Astrocyte (in vitro differentiated cells and primary cell): ENCODE measurements around the gene NR6A1. TPM values are rescaled to one million over a fixed set of nuclear protein-coding genes. Genes with fewer than 3 reads are reported as not detected.
A peak's percentile ranks its signal among the peaks of the same experiment; 100 is the strongest.

Experiments
- DNase-seq: peaks from one replicate; pipeline ENCODE4 v3.0.0-alpha.2; 2010; ENCODE audit warnings: low read depth
- FAIRE-seq: peaks from 2 replicates; lab custom pipeline; 2011; peaks lifted over from hg19 to GRCh38; lab: Jason Lieb, UNC
- H2AFZ ChIP-seq: 2 replicates; pipeline ENCODE4 v1.6.0; 2012; ENCODE audit warnings: low read depth, low read length, inconsistent platforms
- H3K27ac ChIP-seq: 2 replicates; pipeline ENCODE4 v1.5.1; 2011; ENCODE audit warnings: low read depth, low read length, inconsistent platforms
- H3K27me3 ChIP-seq: 2 replicates; pipeline ENCODE4 v1.6.0; 2011; ENCODE audit warnings: low read length, inconsistent platforms; ENCODE audit not compliant: insufficient read depth
- H3K36me3 ChIP-seq: 2 replicates; pipeline ENCODE4 v1.5.1; 2011; ENCODE audit warnings: low read length, inconsistent platforms; ENCODE audit not compliant: insufficient read depth
- H3K4me1 ChIP-seq: 2 replicates; pipeline ENCODE4 v1.5.1; 2011; ENCODE audit warnings: low read length, inconsistent platforms; ENCODE audit not compliant: insufficient read depth
- H3K4me2 ChIP-seq: 2 replicates; pipeline ENCODE4 v1.6.0; 2012; ENCODE audit warnings: low read length, inconsistent platforms
- H3K4me3 ChIP-seq: 2 replicates; pipeline ENCODE4 v1.5.1; 2011; ENCODE audit warnings: low read depth, mild to moderate bottlenecking, low read length, inconsistent platforms; ENCODE audit not compliant: insufficient read depth
- H3K79me2 ChIP-seq: 2 replicates; pipeline ENCODE4 v1.6.0; 2012; ENCODE audit warnings: mild to moderate bottlenecking, low read length, inconsistent platforms; ENCODE audit not compliant: insufficient read depth
- H3K9ac ChIP-seq: 2 replicates; pipeline ENCODE4 v1.6.0; 2012; ENCODE audit warnings: mild to moderate bottlenecking, low read length, inconsistent platforms
- H3K9me3 ChIP-seq: 2 replicates; pipeline ENCODE4 v1.5.1; 2012; ENCODE audit warnings: low read depth, mild to moderate bottlenecking, low read length, inconsistent platforms; ENCODE audit not compliant: insufficient read depth
- H4K20me1 ChIP-seq: 2 replicates; pipeline ENCODE4 v1.6.0; 2012; ENCODE audit warnings: low read length, inconsistent platforms; ENCODE audit not compliant: insufficient read depth
- H3K27ac Mint-ChIP-seq: one replicate; pipeline ENCODE4 v1.8.0; 2021; ENCODE audit warnings: mild to moderate bottlenecking, mixed read lengths; ENCODE audit not compliant: unreplicated experiment
- H3K27me3 Mint-ChIP-seq: one replicate; pipeline ENCODE4 v1.8.0; 2021; ENCODE audit warnings: low read depth, mixed read lengths; ENCODE audit not compliant: unreplicated experiment
- H3K36me3 Mint-ChIP-seq: one replicate; pipeline ENCODE4 v1.8.0; 2021; ENCODE audit warnings: low read depth, mixed read lengths; ENCODE audit not compliant: unreplicated experiment
- H3K4me1 Mint-ChIP-seq: one replicate; pipeline ENCODE4 v1.8.0; 2021; ENCODE audit warnings: low read depth, mixed read lengths; ENCODE audit not compliant: unreplicated experiment
- H3K4me3 Mint-ChIP-seq: one replicate; pipeline ENCODE4 v1.8.0; 2021; ENCODE audit warnings: mild to moderate bottlenecking, moderate library complexity, mixed read lengths; ENCODE audit not compliant: unreplicated experiment
- H3K9me3 Mint-ChIP-seq: one replicate; pipeline ENCODE4 v1.8.0; 2021; ENCODE audit warnings: mild to moderate bottlenecking, mixed read lengths; ENCODE audit not compliant: unreplicated experiment
- CTCF ChIP-seq: IDR thresholded peaks from 2 replicates; pipeline ENCODE4 v1.5.1; 2011; ENCODE audit warnings: low read depth, mild to moderate bottlenecking, inconsistent platforms, low read length, moderate library complexity; ENCODE audit not compliant: insufficient read depth
- EZH2 ChIP-seq: IDR thresholded peaks from 2 replicates; pipeline ENCODE4 v1.6.1; 2012; ENCODE audit warnings: mild to moderate bottlenecking, low read length, inconsistent platforms; ENCODE audit not compliant: insufficient read depth
- total RNA-seq: library from RNA; stranded (reverse); gene quantifications from 2 replicates; pipeline ENCODE4 v1.2.1, GENCODE V29; 2021

Gene NR6A1
- total RNA-seq, 1 donor from 2014 or later = 20.8 TPM

DNA sequence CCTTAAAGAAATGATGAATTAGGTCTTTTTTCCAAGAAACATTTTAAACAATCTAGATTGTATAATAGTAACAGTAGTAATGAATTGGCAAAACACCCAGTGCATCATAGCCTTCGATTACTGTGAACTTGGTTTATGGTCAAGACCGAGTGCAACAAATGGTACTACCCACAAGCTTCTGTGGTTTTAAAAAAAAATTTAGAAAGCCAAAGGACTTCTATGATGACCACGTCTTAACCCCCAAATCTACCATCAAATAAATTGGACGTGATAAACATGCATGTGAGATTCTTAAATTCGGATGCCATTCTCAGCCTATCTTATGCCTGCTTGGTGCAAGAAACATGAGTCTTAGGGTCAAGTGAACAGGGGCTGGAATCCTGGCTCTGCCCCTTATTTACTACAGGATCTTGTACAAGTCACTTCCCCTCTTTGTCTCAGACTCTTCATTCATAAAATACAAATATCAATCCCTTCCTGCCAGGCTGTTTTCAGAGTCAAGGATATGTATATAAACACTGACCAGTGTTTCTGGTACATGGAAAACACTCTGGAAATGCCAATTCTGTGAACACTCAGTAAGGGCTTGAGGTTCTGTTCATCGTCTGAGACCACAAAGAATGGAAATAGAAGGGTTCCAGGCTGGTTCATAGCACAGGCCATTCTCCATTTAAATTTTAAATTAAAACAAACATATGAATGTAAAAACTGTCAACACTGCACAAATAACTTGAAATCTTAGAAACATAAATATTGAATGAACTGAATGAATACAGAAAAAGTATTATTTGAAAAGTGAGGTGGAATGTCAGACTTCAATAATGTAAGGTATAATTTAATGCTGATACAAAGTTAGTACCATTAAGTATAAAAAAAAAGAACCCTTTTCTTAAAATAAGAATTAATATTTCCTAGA lies 107.8 kb downstream of the NR6A1 start:
- no peaks in the 10 kb centered on the region for H3K9me3 ChIP-seq
- Mint-ChIP-seq H3K9me3 (no peaks in the 10 kb centered on the region), H3K27ac (peak overlapping the region; percentile 77), H3K4me3 (peak overlapping the region; percentile 92), H3K27me3 (no peaks in the 10 kb centered on the region), H3K36me3 (peaks cover 6% of the 10 kb centered on the region), H3K4me1 (peaks cover 40% of the 10 kb centered on the region)
- DNase-seq (peak; percentile 54), FAIRE-seq (no peak)
- peaks cover 3% of the 10 kb centered on the region for H3K36me3 ChIP-seq
- H3K79me2 ChIP-seq = peaks cover 100% of the 10 kb centered on the region
- no peak overlapping the region for H3K27ac ChIP-seq
- H3K9ac ChIP-seq = no peak overlapping the region
- no peak overlapping the region for H2AFZ ChIP-seq
- no peak for TF ChIP-seq CTCF
- TF ChIP-seq EZH2 = no peak
- no peak overlapping the region for H3K4me3 ChIP-seq
- H3K4me1 ChIP-seq = peaks cover 42% of the 10 kb centered on the region
- peak overlapping the region; percentile 93 for H3K4me2 ChIP-seq
- H4K20me1 ChIP-seq = peaks cover 26% of the 10 kb centered on the region
- no peaks in the 10 kb centered on the region for H3K27me3 ChIP-seq

DNA sequence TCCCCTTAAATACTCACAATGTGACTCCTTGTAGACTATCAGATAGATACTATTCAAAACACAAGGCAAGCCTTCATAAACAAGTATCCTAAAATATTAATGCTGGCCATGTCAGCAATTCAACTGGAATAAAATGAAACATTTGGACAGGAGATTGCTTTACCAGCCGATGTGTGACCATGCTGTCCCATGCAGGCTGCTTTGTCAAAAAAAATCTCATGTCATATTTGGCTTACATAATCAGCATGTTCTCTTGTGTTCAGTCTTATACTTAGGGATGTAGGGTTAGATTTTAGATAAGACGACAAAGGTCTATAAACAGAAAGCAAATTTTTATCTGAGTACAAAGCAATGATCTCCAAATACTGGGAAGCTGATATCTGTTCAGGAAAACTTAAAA lies 108.5 kb downstream of the NR6A1 start:
- Histone ChIP-seq H3K4me1 (peaks cover 47% of the 10 kb centered on the region), H3K27ac (no peak overlapping the region), H3K9me3 (no peaks in the 10 kb centered on the region), H2AFZ (no peak overlapping the region), H3K27me3 (no peaks in the 10 kb centered on the region), H3K79me2 (peaks cover 93% of the 10 kb centered on the region), H4K20me1 (peaks cover 26% of the 10 kb centered on the region), H3K9ac (peak overlapping the region; percentile 12), H3K4me2 (peak overlapping the region; percentile 93), H3K36me3 (peaks cover 3% of the 10 kb centered on the region), H3K4me3 (no peak overlapping the region)
- no peaks in the 10 kb centered on the region for H3K27me3 Mint-ChIP-seq
- H3K9me3 Mint-ChIP-seq = no peaks in the 10 kb centered on the region
- no peak for FAIRE-seq
- TF ChIP-seq CTCF = no peak
- TF ChIP-seq EZH2 = no peak
- H3K4me3 Mint-ChIP-seq = peak overlapping the region; percentile 92
- H3K27ac Mint-ChIP-seq = peak overlapping the region; percentile 34
- peaks cover 6% of the 10 kb centered on the region for H3K36me3 Mint-ChIP-seq
- peaks cover 41% of the 10 kb centered on the region for H3K4me1 Mint-ChIP-seq
- DNase-seq = no peak

GRCh38 chr9:124661271-124661670 lies 109.8 kb downstream of the NR6A1 start:
- Mint-ChIP-seq H3K4me1 (peaks cover 51% of the 10 kb centered on the region), H3K36me3 (peaks cover 6% of the 10 kb centered on the region), H3K9me3 (no peaks in the 10 kb centered on the region), H3K27ac (peak overlapping the region; percentile 99), H3K4me3 (peak overlapping the region; percentile 92), H3K27me3 (no peaks in the 10 kb centered on the region)
- Histone ChIP-seq H3K4me1 (peaks cover 49% of the 10 kb centered on the region), H3K27ac (peak overlapping the region; percentile 98), H3K27me3 (no peaks in the 10 kb centered on the region), H3K9me3 (no peaks in the 10 kb centered on the region), H3K9ac (peak overlapping the region; percentile 98), H3K79me2 (peaks cover 80% of the 10 kb centered on the region), H4K20me1 (peaks cover 19% of the 10 kb centered on the region), H3K4me3 (peak overlapping the region; percentile 97), H2AFZ (no peak overlapping the region), H3K36me3 (no peaks in the 10 kb centered on the region), H3K4me2 (peak overlapping the region; percentile 93)
- DNase-seq (peak; percentile 22), FAIRE-seq (no peak)
- no peak for TF ChIP-seq CTCF
- no peak for TF ChIP-seq EZH2
